Stimulated activated CD4-positive, alpha-beta T cell treated with anti-CD3 and anti-CD28 coated beads, TNF-alpha, amount 100 ng/mL, for 1 hour (primary cell): Measurements from ENCODE around the gene DGKG.

Source experiments
- DNase-seq, 3 donors: peaks; one replicate each; pipeline ENCODE4 v3.0.0-alpha.2; 2020; ENCODE audit warnings: low read depth in 3 of 3, low spot score in 1 of 3

DGKG gene

GRCh38 chr3:186150041-186150830 lies 211.8 kb downstream of the DGKG start:
- no peak for DNase-seq

GRCh38 chr3:186149319-186149960 lies 212.6 kb downstream of the DGKG start:
- DNase-seq, result no peak

- no peak for DNase-seq
Observed at GRCh38 chr3:186144257-186144656, 217.8 kb downstream of the DGKG start.

- DNase-seq, result no peak
Observed at GRCh38 chr3:186143250-186143649, 218.8 kb downstream of the DGKG start.

GRCh38 chr3:186142393-186142932 lies 219.6 kb downstream of the DGKG start:
- DNase-seq, result no peak

GRCh38 chr3:186141790-186142189 lies 220.2 kb downstream of the DGKG start:
- DNase-seq, result no peak

GRCh38 chr3:186138272-186138981 lies 223.6 kb downstream of the DGKG start:
- DNase-seq, result no peak

- DNase-seq, result no peak
Observed at GRCh38 chr3:186137051-186137685, 224.9 kb downstream of the DGKG start.

- DNase-seq, result no peak
Observed at GRCh38 chr3:186133980-186134379, 228.1 kb downstream of the DGKG start.

- no peak for DNase-seq
Observed at GRCh38 chr3:186132487-186132886, 229.5 kb downstream of the DGKG start.

GRCh38 chr3:186129206-186129605 lies 232.8 kb downstream of the DGKG start:
- no peak for DNase-seq

GRCh38 chr3:186128158-186128557 lies 233.9 kb downstream of the DGKG start:
- no peak for DNase-seq

- no peak for DNase-seq
Observed at GRCh38 chr3:186127463-186127862, 234.6 kb downstream of the DGKG start.

- no peak for DNase-seq
Observed at GRCh38 chr3:186125118-186125517, 236.9 kb downstream of the DGKG start.

- DNase-seq, result no peak
Observed at GRCh38 chr3:186124592-186124991, 237.4 kb downstream of the DGKG start.

GRCh38 chr3:186123012-186123411 lies 239.0 kb downstream of the DGKG start:
- no peak for DNase-seq

- no peak for DNase-seq
Observed at GRCh38 chr3:186121968-186122367, 240.1 kb downstream of the DGKG start.

GRCh38 chr3:186121278-186121677 lies 240.8 kb downstream of the DGKG start:
- no peak for DNase-seq

GRCh38 chr3:186119499-186119898 lies 242.5 kb downstream of the DGKG start:
- no peak for DNase-seq

- DNase-seq, result no peak
Observed at GRCh38 chr3:186118692-186119091, 243.3 kb downstream of the DGKG start.

GRCh38 chr3:186117521-186118134 lies 244.4 kb downstream of the DGKG start:
- no peak for DNase-seq
